ENCODE data around the gene OR1B1. TPM values are rescaled to one million over a fixed set of nuclear protein-coding genes. Genes with fewer than 3 reads are reported as not detected.

The OR1B1 gene
- not detected for total RNA-seq
- long read RNA-seq = 0 reads

- H3K36me3 ChIP-seq = no peaks in the 10 kb centered on the region
- DNase-seq = no peak
- no peak within 1 kb of the TSS for H3K4me3 ChIP-seq
- no peak within 1 kb of the TSS for H3K27ac ChIP-seq (replicated peaks)
- no peaks in the 10 kb centered on the region for H3K27me3 ChIP-seq (ENCODE audit: low read depth)
- H3K9me3 ChIP-seq (replicated peaks) = no peaks in the 10 kb centered on the region
- intact Hi-C loops (cut with micrococcal nuclease) = no loop called here
- no peaks in the 10 kb centered on the region for H3K4me1 ChIP-seq
- no peak for TF ChIP-seq CTCF (IDR thresholded peaks at IDR 0.05; ENCODE audit: borderline replicate concordance)
Observed at GRCh38 chr9:122657527-122657926, at the start of gene OR1B1. Gene OR1B1, minus strand, starts transcription at chr9:122657627.

GRCh38 chr9:122695696-122696095 lies 38.3 kb upstream of the OR1B1 start:
- Histone ChIP-seq H3K27me3 (ENCODE audit: low read depth) (no peaks in the 10 kb centered on the region), H3K4me3 (no peak overlapping the region), H3K36me3 (no peaks in the 10 kb centered on the region), H3K4me1 (no peaks in the 10 kb centered on the region), H3K27ac (replicated peaks) (no peak overlapping the region), H3K9me3 (replicated peaks) (peaks cover 49% of the 10 kb centered on the region)
- no peak for DNase-seq
- TF ChIP-seq CTCF (IDR thresholded peaks at IDR 0.05; ENCODE audit: borderline replicate concordance) = no peak
- intact Hi-C loops (cut with micrococcal nuclease) = no loop called here

GRCh38 chr9:122684851-122685250 lies 27.4 kb upstream of the OR1B1 start:
- Histone ChIP-seq H3K4me1 (no peaks in the 10 kb centered on the region), H3K9me3 (replicated peaks) (peaks cover 57% of the 10 kb centered on the region), H3K4me3 (no peak overlapping the region), H3K27me3 (ENCODE audit: low read depth) (no peaks in the 10 kb centered on the region), H3K36me3 (no peaks in the 10 kb centered on the region), H3K27ac (replicated peaks) (no peak overlapping the region)
- no peak for TF ChIP-seq CTCF (IDR thresholded peaks at IDR 0.05; ENCODE audit: borderline replicate concordance)
- intact Hi-C loops (cut with micrococcal nuclease) = no loop called here
- DNase-seq = no peak

- no peak overlapping the region for H3K27ac ChIP-seq (replicated peaks)
- intact Hi-C loops (cut with micrococcal nuclease) = no loop called here
Observed at GRCh38 chr9:122672481-122672880, 15.1 kb upstream of the OR1B1 start.

GRCh38 chr9:122661416-122661815 lies 4.0 kb upstream of the OR1B1 start, which contains the start of gene OR1L1:
Gene OR1L1, plus strand, starts transcription at chr9:122661716. Its CDS starts 0 bp downstream, at chr9:122661716.
- Histone ChIP-seq H3K27me3 (ENCODE audit: low read depth) (no peaks in the 10 kb centered on the region), H3K4me3 (no peak within 1 kb of the TSS), H3K27ac (replicated peaks) (no peak within 1 kb of the TSS), H3K36me3 (no peaks in the 10 kb centered on the region), H3K4me1 (no peaks in the 10 kb centered on the region), H3K9me3 (replicated peaks) (peaks cover 6% of the 10 kb centered on the region)
- DNase-seq = no peak
- no peak for TF ChIP-seq CTCF (IDR thresholded peaks at IDR 0.05; ENCODE audit: borderline replicate concordance)
- intact Hi-C loops (cut with micrococcal nuclease) = no loop called here

More at GRCh38 chr9:122672481-122672880, 15.1 kb upstream of the OR1B1 start:
- no peaks in the 10 kb centered on the region for H3K27me3 ChIP-seq (ENCODE audit: low read depth)
- no peak for DNase-seq
- no peak overlapping the region for H3K4me3 ChIP-seq
- no peak for TF ChIP-seq CTCF (IDR thresholded peaks at IDR 0.05; ENCODE audit: borderline replicate concordance)
- H3K9me3 ChIP-seq (replicated peaks) = peaks cover 46% of the 10 kb centered on the region
- H3K36me3 ChIP-seq = no peaks in the 10 kb centered on the region
- no peaks in the 10 kb centered on the region for H3K4me1 ChIP-seq

Measured in left ventricle myocardium inferior (tissue), 1 donor.